HG02852 (cell line): ENCODE results near the gene RHCG.

Experiments used
- ATAC-seq: cut with Tn5 transposase; IDR thresholded peaks from one replicate; pipeline ENCODE4 v1.9.1; 2021; ENCODE audit warnings: mild to moderate bottlenecking, moderate library complexity; ENCODE audit not compliant: unreplicated experiment

RHCG gene

DNA sequence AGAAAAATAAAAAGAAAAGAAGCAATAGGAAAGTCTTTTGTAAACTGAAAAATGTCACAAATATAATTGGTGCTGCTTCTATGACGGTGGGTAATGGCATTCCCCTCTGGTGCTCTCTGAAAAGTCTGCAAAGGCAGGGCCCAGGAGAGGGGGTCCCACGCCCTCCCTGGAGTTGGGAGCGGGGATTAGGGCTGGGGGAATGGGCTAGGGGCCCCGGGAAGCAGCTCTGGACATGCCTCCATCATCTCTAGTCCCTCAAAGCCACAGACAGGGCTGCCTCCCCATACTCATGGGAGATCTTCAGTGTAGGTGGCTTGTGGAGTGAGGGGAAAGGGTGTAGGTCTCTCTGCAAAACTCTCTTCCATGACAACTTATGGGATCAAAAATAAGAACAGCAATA, 7.8 kb upstream of the RHCG start:
- ATAC-seq: no peak

DNA sequence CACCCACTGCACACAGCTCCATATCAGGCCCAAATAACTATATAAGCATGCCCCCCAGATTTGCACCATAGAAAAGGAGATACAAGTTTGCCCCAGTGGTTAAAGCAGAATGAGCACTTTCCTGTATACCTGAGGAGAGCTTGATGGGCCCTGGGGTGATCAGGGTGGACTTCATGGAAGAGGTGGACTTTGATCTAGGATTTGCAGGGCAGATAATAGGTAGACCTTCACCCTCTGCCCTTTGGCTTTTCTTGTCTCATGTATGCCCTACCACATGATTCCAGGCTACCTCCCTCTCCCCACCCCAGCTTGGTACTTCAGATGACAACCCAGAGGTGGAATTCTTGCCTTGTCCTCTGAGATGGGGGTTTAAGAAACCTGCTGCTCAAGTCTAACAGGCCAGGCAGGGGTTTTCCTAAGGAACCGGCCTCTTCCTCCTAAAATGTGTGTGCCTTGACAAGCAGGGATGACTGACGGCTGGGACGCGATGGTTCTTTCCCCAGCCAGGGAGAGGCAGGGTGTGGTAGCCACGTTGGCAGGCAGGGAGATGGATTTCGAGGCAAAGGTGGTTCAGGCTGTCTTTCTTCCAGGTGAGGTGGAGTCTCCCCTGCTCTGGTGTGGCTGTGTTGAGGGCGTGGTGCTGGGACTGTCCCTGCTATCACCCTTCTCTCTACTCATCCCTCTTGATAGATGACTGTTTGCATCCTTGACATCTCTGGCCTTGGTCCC, 6.6 kb upstream of the RHCG start:
- ATAC-seq: no peak

DNA sequence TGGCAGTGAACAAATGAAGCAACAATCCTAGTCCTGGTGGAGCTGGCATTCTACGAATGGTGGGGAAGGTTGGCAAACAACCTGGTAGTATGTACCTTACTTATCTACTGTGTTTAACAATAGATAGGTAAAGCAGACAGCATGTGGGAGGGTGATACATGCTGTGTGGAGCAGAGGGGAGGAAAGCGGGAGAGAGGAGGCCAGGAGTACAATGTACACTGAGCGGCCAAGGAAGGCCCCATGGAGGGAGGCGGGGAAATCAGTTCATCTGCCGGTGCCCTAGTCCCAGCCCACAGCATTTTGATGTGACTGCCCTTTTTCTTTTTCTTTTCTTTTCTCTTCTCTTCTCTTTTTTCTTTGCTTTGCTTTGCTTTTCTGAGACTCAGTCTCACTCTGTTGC, 5.3 kb upstream of the RHCG start:
- ATAC-seq: no peak

DNA sequence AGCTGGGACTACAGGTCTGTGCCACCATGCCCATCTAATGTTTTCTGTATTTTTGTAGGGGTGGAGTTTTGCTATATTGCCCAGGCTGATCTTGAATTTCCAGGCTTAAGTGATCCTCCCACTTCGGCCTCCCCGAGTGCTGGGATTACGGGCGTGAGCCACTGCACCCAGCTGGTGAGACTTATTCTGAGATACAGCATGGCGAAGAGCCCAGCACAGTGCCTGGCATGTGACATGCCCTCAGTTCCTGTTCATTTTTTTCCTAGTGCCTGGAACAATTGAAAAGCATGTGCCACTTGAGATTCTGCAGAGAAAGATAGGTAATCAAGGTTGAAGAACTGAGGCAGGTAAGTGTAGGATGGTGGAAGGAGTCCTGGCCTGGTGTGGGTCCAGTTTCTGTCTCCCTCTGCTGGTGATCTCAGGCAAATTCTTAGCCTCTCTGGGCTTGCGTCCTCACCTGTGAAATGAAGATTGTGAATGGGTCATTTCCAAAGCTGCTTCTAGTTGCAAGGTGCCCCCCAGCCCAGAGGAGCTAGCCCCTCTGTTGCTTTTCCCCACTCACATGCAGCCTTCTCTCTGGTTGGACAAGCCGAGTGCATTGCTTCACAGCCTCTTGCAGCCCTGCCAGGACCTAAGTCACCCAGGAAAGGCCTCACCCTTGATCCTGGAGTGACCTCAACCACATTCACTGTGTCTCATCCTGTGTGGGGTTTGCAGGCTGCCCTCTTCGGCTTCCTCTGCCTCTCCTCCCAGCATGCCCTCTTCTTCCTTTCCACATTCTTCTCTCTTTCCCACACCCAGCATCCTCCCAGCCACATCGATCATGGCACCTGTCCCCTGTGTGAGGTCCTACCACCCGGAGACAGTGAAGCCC, 4.3 kb upstream of the RHCG start:
- no peak for ATAC-seq

DNA sequence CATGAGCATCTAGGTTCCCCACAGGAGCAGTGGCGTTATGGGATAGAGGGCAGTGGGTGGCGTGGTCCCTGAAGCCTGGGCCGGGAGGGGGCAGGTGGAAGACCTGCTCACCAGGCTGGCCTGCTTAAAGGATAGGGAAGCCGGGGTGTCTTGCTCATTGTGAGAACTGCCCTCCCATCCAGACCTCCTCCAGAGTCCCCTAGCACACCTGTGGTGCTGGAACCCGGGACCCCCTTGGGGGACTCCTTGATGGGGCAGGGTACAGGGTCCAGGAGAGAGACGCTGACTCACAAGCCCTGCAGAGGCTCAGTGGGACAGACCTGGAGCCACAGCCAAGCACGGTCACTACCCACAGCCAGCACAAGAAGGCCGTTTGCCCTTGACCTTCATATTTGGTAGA, 2.8 kb upstream of the RHCG start:
- no peak for ATAC-seq

DNA sequence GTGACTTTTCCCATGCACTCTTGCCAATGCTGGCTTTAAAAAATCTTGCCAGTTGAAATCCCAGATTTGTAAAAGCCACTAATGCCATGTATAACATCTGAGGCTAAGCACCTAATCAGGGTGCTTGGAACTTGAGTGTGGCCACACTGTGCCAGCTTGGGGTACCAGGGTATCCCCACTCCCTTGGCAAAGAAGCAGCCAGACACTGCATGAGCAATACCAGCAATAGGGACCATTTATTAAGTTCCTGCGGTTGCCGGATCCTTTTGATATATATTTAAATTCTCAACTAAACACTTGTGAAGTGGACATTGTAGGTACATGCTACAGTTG, 2.2 kb upstream of the RHCG start:
- ATAC-seq: no peak

DNA sequence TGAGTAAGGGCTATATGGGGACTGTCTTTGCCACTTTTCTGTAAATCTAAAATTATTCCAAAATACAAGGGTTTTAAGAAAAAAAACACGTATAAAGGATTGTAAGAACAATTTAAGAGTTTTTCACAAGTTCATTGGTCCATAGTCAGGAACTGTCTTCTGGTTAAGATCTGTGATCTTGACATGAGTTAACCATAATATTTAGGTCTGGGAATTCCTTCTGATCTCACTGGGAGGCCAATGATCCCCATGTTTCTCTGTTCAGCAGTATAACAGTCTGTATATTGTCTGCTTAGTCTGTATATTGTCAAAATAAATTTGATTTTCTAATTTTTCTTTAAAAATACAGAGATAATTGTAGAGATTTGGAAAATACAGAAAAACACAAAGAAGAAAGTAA, 848 bp upstream of the RHCG start:
- ATAC-seq: no peak

DNA sequence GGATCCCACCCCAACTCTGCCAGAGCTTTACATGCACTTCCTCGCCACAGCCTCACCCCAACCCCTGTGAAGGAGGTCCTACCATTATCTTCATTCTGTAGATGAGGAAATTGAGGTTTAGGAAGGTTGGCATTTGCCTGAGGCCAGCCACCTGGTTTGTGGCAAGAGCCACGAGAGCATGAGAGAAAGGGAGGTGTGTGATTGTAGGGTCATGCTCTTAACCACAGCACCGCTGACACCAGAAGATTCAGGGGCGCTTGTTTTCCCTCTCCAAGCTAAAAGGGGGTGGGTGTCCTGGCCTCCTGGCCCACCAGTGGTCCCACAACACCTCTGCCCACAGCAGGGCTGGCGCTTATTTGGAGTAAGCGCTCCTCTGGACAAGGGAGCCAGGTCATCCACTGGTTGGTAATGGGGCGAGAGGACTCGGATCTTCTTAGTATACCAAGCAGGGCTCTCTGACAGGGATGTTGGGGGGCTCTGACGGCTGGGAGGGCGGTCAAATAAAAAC, 691 bp downstream of the RHCG start:
- ATAC-seq: no peak

DNA sequence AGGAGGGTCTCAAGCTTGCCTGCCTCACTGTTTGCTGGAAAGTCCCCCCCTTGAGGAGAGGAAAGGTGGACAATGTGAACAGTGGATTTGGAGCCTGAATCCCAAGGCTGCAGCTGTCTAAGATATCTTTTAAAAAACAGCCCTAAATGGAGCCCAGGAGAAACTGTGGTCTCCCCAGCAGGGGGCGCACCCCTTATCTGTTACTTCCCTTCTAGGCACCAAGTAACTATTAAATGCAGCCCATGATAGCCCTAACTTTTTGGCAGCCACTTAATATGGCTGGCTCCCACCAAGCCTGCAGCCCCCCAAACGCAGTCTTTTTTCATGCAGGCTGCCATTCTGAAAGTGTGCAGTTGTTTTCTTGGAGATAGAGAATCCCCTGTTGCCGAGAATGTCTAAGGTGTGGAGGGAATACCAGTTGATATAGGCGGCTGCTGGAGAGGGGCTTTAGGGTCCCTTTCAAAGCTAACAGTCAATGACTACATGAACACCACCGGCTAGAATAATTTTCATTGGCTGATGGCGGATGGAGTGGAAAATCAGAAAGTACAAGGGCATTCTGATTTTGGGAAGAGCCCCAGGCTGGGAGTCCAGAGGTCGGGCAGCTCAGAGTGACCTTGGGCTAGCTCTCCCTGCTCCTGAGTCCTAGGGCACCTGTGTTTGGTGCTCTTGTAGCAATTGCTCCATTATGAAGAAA, 1.3 kb downstream of the RHCG start:
- ATAC-seq: no peak

DNA sequence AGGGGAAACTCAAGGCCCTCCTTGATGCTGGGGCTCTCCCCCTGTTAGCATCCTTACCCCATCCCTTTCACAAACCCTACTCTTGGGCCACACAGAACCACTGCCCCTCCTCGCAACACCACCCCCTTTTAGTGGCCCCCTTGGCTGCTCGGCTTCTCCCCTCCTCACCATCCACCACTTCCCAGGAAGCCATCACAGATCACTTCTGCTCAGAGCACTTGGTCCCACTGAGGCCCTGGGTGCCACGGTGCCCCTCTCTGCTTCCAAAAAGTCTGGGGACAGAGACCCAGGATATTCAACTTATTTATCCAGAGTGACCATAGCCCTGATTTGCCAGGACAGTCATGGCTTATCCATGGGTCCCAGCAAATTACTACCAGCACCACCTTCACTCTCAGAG, 2.4 kb downstream of the RHCG start:
- no peak for ATAC-seq

DNA sequence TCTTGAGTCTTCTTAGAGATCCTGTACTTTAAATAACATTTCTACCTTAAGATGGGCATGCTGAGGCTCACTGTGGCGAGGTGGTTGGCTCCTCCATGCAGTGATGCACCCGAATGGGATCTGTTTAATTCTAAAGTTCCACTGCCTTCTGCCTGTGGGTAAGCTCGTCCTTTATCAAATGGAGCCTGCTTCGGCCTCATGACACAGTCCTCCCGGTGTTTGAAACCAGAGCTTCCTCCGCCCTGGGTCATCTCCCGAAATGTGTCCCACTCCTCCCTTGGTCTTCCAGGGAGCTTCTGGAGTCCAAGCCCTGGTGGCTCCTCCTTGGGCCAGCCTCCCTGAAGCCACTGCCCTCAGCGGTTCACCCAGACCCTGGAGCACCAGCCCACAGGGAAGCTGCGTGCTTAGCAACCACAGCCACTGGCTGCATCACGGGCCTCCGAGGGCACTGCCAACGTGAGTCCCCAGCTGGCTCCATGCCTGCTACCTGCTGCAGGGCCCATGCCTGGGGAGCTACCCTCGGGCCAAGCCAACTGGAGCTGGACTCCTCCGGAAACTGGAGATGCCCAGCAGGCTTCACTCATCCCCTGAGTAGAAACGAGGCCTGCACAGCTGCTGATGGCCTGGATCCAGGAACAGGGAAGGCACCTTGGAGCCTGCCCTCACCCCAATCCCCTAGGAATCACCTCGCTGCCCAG, 3.3 kb downstream of the RHCG start:
- no peak for ATAC-seq

DNA sequence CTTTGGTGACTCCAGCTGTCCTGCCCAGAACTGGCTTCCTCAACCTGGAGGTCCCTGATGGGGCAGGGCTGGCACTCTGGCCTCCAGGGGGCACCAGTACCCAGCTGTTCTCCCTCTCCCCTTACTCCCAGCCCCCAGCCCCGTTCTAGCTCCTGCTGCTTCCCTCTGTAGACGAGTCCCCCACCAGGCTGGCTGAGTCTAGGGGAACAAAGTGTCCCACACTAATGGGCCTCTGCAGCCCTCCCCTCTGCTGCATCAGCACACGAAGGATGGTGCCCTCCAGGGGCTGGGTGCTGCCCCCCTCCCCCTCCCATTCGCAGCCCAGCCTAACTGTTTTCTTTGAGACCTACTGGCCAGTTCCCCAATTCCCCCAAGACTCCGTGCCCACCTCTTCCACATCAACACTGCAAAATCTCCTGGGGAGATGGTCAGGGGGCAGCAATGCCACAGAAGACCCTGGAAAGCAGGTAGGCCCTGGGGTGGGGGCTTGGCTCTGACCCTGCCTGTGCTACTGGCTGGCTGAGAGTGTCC, 4.2 kb downstream of the RHCG start:
- ATAC-seq: no peak

DNA sequence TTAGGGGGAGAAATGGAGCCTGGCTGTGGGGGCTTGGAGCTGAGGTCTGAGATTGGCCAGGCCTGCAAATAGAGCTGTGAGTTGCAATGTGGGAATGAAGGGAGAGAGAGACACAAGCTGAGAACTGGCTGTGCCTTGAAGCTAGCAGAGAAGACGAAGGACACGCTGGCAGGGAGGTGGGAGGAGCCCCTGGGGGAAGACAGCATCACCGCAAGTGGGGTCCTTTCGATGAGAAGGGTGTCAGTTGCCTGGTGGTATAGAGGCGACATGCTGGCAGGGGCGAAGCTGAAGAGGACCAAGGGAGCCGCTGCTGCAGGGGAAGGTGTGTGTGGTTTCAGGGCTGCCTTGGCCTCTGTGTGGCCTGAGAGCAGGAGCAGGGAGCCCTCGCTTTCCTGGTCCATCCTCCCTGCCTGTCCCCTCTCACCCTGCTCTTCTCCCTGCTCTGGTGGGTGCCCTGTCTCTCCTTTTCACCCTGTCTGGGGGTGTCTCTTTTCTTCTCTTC, 5.5 kb downstream of the RHCG start:
- no peak for ATAC-seq

DNA sequence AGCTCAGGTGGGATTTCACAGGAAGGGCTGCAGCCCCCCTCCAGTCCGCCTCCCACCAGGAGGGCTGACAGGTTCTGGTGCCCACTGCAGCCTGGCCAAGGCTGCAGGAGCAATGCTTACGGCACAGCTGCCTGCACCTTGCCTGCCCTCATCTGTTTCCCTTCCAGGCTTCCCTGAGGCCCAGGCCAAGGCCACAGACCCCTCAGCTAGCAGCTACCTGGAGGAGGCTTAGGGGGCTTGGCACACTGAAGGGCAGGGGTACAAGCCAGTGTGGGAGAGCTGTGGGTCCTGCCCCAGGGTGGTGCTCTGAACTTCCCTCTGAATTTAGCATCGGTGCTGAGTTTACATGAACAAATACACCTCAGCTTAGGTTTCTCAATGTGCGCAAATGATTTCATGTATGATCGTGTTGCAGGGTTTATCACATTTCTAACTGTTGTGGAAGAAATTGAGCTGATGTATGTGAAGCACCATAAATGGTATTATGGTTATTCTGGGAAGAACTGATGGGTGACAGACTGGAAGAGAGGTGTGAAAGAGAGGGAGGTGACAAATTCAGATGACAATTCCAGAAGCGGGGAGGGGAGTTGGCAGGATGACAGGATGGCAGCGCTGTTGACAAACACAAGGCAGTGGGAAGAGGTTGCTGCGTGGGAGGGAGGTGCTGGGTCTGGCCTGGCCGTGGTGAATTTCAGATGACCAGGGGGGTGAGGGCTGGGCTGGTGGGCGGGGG, 6.1 kb downstream of the RHCG start:
- no peak for ATAC-seq

DNA sequence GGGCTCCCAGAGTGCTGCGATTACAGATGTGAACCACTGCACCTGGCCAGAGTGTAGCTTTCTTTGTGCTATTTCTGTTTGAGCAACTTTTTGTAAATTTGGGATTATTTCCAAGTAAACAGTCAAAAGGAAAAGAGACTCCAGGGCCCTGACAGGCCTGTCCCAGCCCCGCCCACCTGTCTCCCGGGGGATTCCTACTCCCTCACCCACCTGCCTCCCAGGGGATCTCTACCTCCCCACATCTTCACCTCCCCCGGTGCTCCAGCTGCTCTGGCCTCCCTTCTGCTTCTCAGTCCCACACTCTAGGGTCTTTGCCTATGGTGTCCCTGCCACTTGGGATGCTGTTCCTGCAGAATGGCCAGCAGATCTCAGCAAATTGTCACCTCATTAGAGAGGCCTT, 7.0 kb downstream of the RHCG start:
- no peak for ATAC-seq

DNA sequence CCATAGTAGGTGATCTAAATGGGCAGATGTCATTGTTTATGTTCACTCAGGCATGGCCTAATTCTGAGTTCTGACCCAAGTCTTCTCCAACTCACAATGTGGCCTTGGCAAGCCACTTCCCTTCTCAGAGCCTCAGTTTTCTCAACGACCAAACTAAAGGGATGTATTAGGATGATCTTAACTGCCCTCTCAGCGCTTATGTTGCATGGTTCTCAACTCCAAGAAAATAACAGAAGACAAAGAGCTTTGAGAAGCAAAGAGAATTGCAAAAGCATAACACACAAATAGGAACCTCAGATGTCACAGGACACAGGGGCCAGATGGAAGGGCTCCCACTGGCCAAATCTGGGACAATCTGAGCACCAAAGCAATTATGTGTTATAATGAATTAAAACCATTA, 8.6 kb downstream of the RHCG start:
- no peak for ATAC-seq

DNA sequence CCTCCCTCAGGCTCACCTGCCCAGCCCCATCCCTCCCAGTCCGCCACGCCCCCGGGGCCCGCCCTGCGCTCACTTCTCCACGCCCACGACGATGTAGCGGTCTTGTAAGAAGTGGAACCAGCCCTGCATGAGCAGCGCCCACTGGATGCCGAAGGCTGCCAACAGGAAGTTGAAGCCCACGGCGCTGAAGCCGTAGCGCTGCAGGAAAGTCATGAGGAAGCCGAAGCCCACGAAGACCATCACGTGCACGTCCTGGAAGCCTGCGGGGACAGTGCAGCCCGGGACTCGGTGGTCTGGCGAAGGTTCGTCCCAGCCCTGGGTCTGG, 9.7 kb downstream of the RHCG start:
- ATAC-seq: no peak

DNA sequence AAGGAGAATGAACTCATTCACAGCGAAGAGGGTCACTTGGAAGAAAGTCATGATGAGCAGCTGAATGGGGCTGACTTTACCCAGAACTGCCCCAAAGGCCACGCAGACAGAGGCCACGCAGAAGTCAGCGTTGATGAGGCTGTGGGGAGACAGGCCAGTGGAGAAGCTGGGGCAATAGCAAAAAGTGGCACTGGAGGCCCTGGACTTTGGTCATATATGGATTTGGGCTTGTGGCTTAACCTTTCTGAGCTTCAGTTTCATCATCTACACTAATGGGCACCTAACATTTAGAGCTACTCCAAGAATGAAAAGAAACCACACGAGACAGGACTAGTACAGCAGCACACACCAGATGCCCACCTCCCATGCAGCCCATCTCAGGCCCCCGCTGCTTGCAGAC, 13.3 kb downstream of the RHCG start:
- ATAC-seq: no peak

DNA sequence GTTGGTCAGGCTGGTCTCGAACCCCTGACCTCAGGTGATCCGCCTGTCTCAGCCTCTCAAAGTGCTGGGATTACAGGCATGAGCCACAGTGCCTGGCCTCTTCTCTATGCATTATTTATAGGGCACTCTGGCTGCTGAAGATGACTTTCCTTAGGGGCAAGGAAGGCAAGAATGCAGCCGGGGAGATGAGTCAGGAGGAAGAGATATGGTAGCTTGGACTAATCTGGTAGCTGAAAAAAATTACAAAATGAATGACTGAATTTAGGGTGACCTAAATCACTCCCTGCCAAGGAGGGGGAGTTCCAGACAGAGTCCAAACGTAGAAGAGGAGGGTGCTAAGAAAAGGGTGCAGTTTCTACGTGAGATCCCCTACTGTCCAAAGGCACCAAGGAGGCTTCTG, 14.2 kb downstream of the RHCG start:
- ATAC-seq: no peak

DNA sequence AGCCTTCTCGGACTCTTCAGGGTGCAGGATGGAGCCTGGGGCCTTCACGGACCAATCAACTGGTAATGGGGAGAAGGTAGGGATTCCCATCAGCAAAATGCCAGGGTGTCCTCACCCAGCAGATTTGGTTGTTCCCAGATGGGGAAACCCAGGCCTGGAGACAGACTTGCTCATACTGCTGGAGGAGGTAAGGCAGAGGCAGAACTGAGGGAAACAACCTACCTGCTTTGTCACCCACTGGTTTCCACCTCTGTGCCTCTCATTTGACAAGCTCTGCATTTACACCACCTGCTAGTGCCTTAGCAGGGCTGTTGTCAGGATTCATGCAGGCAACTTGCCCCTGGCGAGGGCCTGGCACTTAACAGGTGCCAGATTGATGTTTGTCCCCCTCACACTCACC, 15.9 kb downstream of the RHCG start:
- ATAC-seq: no peak
